ENCODE results near the gene UCN2.
A peak's percentile ranks its signal among the peaks of the same experiment; 100 is the strongest.
"Not testable (repeated sequence)": the region's sequence is repeated elsewhere in the genome, so short reads cannot be mapped to it uniquely, and the experiment has no call there.

The UCN2 gene

DNA sequence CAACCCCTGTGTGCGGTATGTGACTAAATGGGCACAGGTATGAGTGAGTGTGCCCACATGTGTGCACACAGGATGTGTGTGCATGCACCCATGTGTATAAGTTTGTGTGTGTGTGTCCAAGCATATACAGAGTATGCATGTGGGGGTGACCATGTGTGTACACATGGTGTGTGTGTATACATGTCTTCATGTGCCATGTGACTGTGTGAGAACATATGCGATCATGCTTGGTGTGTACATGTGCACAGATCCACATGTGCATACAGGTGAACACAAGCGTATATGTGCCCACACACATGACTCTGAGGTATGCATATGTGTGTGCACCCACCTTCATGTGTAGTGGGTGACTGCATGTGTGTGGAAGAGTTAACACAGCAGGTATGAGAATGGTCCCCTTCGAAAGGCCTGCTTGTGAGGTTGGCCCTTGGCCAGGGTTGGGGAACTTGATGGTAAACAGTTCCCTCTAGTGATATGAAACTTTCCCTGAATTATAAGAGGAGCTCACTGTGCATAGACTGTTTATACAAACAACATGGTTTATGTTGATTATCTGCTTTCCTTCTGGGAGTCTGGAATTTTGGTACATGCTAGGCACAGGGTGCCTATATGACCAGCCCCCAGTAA lies 17.3 kb downstream of the UCN2 start:
- DNase-seq (ENCODE audit: low read depth), result no peak
- Histone ChIP-seq H3K4me1 (ENCODE audit: control insufficient read depth, insufficient read depth, low read length) (no peaks in the 10 kb centered on the region), H3K9ac (ENCODE audit: low read length) (no peak overlapping the region), H3K9me3 (ENCODE audit: control insufficient read depth, low read length) (no peaks in the 10 kb centered on the region), H3K27me3 (replicated peaks; ENCODE audit: control insufficient read depth, insufficient read depth, low read length) (no peaks in the 10 kb centered on the region), H3K4me3 (ENCODE audit: low read length) (no peak overlapping the region), H3K36me3 (ENCODE audit: control insufficient read depth, insufficient read depth, low read length, severe bottlenecking) (no peaks in the 10 kb centered on the region)

DNA sequence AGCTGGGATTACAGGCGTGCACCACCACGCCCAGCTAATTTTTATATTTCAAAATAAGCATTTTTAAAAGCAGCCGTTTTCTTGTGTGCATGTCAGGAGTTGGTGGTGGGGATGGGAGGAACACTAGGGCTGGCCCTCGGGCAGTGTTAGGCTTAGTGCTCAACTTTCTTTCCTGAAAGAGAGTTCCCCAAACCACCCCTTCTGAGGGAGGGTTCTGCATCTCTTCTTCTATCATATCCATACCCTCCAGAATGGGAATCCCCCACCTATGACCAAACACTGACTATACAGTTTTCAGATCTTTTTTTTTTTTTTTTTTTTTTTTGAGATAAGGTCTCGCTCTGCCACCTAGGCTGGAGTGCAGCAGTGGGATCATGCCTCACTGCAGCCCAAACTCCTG lies 19.4 kb downstream of the UCN2 start:
- H3K27me3 ChIP-seq (replicated peaks; ENCODE audit: control insufficient read depth, insufficient read depth, low read length), result no peaks in the 10 kb centered on the region
- no peak overlapping the region for H3K9ac ChIP-seq (ENCODE audit: low read length)
- no peak for DNase-seq (ENCODE audit: low read depth)
- no peaks in the 10 kb centered on the region for H3K36me3 ChIP-seq (ENCODE audit: control insufficient read depth, insufficient read depth, low read length, severe bottlenecking)
- no peaks in the 10 kb centered on the region for H3K4me1 ChIP-seq (ENCODE audit: control insufficient read depth, insufficient read depth, low read length)
- no peaks in the 10 kb centered on the region for H3K9me3 ChIP-seq (ENCODE audit: control insufficient read depth, low read length)
- no peak overlapping the region for H3K4me3 ChIP-seq (ENCODE audit: low read length)

DNA sequence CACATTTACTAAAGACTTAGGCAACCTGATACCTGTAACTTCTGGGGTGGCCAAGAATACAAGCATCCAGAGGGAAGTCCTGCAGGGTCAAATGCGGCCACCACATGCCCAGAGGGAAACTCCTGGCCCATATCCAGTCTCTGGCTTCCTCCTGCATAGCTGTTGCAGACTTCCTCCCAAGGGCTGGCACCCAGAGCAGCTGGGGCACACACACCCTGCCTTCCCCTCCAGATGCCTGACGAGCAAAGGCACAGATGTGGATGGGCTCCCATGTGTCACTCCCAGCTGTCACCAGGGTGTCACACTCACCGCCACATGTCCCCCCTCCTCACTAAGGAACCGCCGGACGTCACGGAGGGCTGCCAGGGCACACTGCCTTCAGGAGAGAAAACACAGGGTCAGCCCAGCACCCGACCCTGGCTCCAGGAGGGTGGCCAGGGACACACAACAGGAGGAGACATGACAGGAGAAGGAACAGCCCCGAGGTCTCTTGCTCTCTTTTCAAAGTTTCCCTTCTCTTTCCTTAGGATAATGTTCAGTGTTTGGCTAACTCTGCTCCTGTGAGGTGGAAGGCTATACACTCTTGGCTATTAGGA lies 20.2 kb downstream of the UCN2 start:
- no peaks in the 10 kb centered on the region for H3K27me3 ChIP-seq (replicated peaks; ENCODE audit: control insufficient read depth, insufficient read depth, low read length)
- H3K9me3 ChIP-seq (ENCODE audit: control insufficient read depth, low read length), result no peaks in the 10 kb centered on the region
- no peaks in the 10 kb centered on the region for H3K4me1 ChIP-seq (ENCODE audit: control insufficient read depth, insufficient read depth, low read length)
- DNase-seq (ENCODE audit: low read depth), result no peak
- no peaks in the 10 kb centered on the region for H3K36me3 ChIP-seq (ENCODE audit: control insufficient read depth, insufficient read depth, low read length, severe bottlenecking)
- H3K4me3 ChIP-seq (ENCODE audit: low read length), result no peak overlapping the region
- H3K9ac ChIP-seq (ENCODE audit: low read length), result no peak overlapping the region

DNA sequence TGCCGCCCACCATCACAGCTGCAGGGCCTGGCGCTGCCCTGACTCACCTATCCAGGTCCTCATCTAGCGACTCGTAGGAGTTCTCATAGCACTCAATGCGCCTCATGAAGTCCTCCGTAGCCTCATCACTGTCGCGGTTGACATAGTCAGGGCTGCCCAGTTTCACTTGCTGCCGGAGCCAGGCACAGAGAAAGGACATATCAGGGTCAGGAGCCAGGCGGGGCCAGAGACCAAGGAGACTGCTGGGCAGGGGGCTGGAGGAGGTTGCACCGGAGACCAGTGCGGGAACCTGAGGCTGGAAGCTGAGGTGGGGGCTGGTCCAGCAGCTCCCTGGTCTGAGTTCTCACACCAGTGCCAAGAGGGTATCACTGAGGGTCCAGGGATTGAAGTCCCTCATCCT lies 25.1 kb downstream of the UCN2 start:
- H3K27me3 ChIP-seq (replicated peaks; ENCODE audit: control insufficient read depth, insufficient read depth, low read length), result no peaks in the 10 kb centered on the region
- DNase-seq (ENCODE audit: low read depth), result no peak
- no peaks in the 10 kb centered on the region for H3K4me1 ChIP-seq (ENCODE audit: control insufficient read depth, insufficient read depth, low read length)
- no peak overlapping the region for H3K4me3 ChIP-seq (ENCODE audit: low read length)
- H3K36me3 ChIP-seq (ENCODE audit: control insufficient read depth, insufficient read depth, low read length, severe bottlenecking), result peaks cover 4% of the 10 kb centered on the region
- no peak overlapping the region for H3K9ac ChIP-seq (ENCODE audit: low read length)
- H3K9me3 ChIP-seq (ENCODE audit: control insufficient read depth, low read length), result no peaks in the 10 kb centered on the region

DNA sequence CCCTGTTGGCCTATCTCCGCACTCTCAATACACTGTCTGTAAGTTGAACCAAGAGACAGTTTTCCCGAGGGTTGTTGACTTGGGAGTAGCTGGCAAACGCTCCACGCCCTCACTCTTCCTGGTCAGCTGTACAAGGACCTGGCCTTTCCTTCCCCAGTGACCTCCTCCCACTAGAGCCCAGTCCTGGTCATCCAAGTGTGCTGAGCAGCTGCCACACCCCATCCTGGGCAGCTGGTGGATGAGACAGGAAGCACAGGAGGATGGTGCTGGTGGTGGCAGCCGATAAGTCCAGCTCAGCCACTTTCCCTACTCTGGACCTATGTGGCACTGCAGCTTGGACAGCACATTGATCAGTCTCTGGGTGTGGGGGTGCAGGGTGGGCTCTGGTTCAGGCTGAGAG lies 26.8 kb downstream of the UCN2 start:
- H3K27me3 ChIP-seq (replicated peaks; ENCODE audit: control insufficient read depth, insufficient read depth, low read length), result no peaks in the 10 kb centered on the region
- no peak for DNase-seq (ENCODE audit: low read depth)
- peaks cover 4% of the 10 kb centered on the region for H3K36me3 ChIP-seq (ENCODE audit: control insufficient read depth, insufficient read depth, low read length, severe bottlenecking)
- no peaks in the 10 kb centered on the region for H3K9me3 ChIP-seq (ENCODE audit: control insufficient read depth, low read length)
- no peak overlapping the region for H3K9ac ChIP-seq (ENCODE audit: low read length)
- no peak overlapping the region for H3K4me3 ChIP-seq (ENCODE audit: low read length)
- H3K4me1 ChIP-seq (ENCODE audit: control insufficient read depth, insufficient read depth, low read length), result no peaks in the 10 kb centered on the region

DNA sequence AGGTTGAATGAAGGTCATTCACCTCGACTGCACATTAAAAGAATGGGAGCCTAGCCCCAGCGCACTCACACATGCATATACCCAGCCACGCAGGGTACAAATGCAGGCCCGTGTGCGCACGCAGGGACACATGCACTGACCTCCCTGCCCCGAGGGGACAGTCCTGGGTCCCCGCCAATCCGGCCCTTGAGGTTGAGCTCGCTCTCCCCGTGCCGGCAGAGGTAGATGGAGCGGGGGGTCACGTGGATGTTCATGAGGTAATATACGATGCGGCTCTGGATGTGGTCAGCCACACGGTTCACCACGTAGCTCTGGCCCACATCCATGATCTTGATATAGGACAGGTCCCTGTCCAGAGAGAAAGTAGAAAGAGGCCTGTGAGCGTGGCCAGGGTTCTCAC lies 27.5 kb downstream of the UCN2 start:
- Histone ChIP-seq H3K9me3 (ENCODE audit: control insufficient read depth, low read length) (no peaks in the 10 kb centered on the region), H3K27me3 (replicated peaks; ENCODE audit: control insufficient read depth, insufficient read depth, low read length) (no peaks in the 10 kb centered on the region), H3K4me3 (ENCODE audit: low read length) (no peak overlapping the region), H3K4me1 (ENCODE audit: control insufficient read depth, insufficient read depth, low read length) (no peaks in the 10 kb centered on the region), H3K36me3 (ENCODE audit: control insufficient read depth, insufficient read depth, low read length, severe bottlenecking) (peaks cover 4% of the 10 kb centered on the region), H3K9ac (ENCODE audit: low read length) (no peak overlapping the region)
- no peak for DNase-seq (ENCODE audit: low read depth)

DNA sequence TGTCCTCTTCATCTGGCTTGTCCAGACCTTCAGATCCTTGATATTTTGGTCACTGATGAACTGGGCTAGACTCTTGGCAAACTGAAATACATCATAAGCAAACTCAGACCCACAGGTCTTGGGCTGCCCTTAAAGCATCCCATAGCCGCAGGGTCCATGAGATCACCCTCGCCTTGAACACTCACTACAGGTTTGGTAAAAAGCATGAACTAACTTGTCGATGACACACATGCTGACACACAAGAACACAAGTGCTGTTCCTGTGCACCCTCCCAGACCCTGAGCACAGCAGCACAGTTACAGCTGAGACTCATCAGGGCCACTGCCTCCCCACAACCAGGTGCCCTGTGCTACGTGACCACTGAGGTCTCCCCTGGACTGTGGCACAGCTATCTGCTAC lies 28.0 kb downstream of the UCN2 start:
- H3K36me3 ChIP-seq (ENCODE audit: control insufficient read depth, insufficient read depth, low read length, severe bottlenecking), result peaks cover 4% of the 10 kb centered on the region

DNA sequence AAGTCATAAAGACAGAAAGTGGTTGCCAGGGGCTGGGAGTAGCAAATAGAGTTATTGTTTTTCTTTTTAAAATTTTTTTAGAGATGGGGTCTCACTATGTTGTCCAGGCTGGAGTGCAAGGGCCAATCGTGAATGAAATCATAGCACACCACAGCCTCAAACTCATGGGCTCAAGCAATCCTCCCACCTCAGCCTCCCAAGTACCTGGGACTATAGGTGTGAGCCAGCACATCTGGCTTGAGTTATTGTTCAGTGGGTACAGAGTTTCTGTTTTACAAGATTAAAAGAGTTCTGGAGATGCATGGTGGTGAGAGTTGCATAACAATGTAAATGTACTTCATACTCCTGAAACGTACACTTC lies 30.6 kb downstream of the UCN2 start:
- Histone ChIP-seq H3K4me3 (ENCODE audit: low read length) (no peak overlapping the region), H3K4me1 (ENCODE audit: control insufficient read depth, insufficient read depth, low read length) (peaks cover 10% of the 10 kb centered on the region), H3K9ac (ENCODE audit: low read length) (no peak overlapping the region), H3K9me3 (ENCODE audit: control insufficient read depth, low read length) (no peaks in the 10 kb centered on the region), H3K27me3 (replicated peaks; ENCODE audit: control insufficient read depth, insufficient read depth, low read length) (no peaks in the 10 kb centered on the region), H3K36me3 (ENCODE audit: control insufficient read depth, insufficient read depth, low read length, severe bottlenecking) (peaks cover 4% of the 10 kb centered on the region)
- no peak for DNase-seq (ENCODE audit: low read depth)

More for the DNA sequence above, 28.0 kb downstream of the UCN2 start:
- DNase-seq (ENCODE audit: low read depth), result no peak
- Histone ChIP-seq H3K4me3 (ENCODE audit: low read length) (no peak overlapping the region), H3K9ac (ENCODE audit: low read length) (no peak overlapping the region), H3K4me1 (ENCODE audit: control insufficient read depth, insufficient read depth, low read length) (no peaks in the 10 kb centered on the region), H3K9me3 (ENCODE audit: control insufficient read depth, low read length) (no peaks in the 10 kb centered on the region), H3K27me3 (replicated peaks; ENCODE audit: control insufficient read depth, insufficient read depth, low read length) (no peaks in the 10 kb centered on the region)

DNA sequence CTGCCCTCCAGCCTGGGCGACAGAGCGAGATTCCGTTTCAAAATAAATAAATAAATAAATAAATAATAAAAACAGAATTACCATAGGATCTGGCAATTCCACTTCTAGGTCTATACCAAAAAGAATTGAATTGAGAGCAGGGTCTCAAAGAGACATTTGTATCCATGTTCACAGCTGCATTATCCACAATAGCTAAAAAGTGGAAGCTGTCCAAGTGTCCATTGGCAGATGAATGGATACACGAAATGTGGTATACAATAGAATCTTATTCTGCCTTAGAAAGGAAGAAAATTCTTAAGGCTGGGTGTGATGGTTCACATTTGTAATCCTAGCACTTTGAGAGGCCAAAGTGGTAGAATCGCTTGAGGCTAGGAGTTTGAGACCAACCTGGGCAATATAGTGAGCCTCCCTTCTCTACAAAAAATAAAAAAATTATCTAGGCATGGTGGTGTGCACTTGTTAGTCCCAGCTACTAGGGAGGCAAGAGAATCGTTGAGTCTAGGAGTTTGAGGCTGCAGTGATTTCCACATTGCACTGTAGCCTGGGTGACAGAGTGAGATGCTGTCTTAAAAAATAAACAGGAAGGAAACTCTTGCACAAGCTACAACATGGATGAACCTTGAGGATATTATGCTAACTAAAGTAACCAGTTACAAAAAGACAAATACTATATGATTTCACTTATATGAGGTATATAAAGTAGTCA lies 31.2 kb downstream of the UCN2 start:
- Histone ChIP-seq H3K36me3 (ENCODE audit: control insufficient read depth, insufficient read depth, low read length, severe bottlenecking) (peaks cover 4% of the 10 kb centered on the region), H3K4me1 (ENCODE audit: control insufficient read depth, insufficient read depth, low read length) (peaks cover 10% of the 10 kb centered on the region), H3K4me3 (ENCODE audit: low read length) (no peak overlapping the region), H3K9ac (ENCODE audit: low read length) (no peak overlapping the region), H3K27me3 (replicated peaks; ENCODE audit: control insufficient read depth, insufficient read depth, low read length) (no peaks in the 10 kb centered on the region), H3K9me3 (ENCODE audit: control insufficient read depth, low read length) (no peaks in the 10 kb centered on the region)
- no peak for DNase-seq (ENCODE audit: low read depth)

DNA sequence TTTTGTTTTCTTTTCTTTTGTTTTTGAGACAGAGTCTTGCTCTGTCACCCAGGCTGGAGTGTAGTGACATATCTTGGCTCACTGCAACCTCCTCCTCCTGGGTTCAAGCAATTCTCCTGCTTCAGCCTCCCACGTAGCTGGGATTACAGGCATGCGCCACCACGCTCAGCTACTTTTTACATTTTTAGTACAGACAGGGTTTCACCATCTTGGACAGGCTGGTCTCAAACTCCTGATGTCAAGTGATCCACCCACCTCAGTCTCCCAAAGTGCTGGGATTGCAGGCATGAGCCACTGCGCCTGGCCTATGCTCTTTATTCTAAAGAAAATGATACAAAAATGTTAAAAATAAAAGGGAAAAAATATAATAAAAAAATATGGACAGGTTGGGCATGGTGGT lies 32.9 kb downstream of the UCN2 start:
- H3K4me1 ChIP-seq (ENCODE audit: control insufficient read depth, insufficient read depth, low read length); H3K9me3 ChIP-seq (ENCODE audit: control insufficient read depth, low read length); H3K4me3 ChIP-seq (ENCODE audit: low read length); H3K9ac ChIP-seq (ENCODE audit: low read length); H3K36me3 ChIP-seq (ENCODE audit: control insufficient read depth, insufficient read depth, low read length, severe bottlenecking); DNase-seq (ENCODE audit: low read depth); H3K27me3 ChIP-seq (replicated peaks; ENCODE audit: control insufficient read depth, insufficient read depth, low read length): not testable (repeated sequence)

DNA sequence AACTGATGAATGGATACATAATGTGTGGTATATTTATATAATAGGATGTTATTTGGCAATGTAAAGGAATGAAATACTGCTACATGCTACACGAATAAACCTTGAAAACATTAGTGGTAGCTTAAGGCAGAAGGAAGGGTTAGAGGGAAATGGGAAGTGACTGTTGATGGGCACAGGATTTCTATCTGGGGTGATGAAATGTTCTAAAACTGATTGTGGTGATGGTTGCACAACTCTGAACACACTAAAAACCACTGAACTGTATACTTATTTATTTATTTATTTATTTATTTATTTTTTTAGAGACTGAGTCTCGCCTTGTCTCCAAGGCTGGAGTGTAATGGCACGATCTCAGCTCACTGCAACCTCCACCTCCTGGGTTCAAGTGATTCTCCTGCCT lies 34.8 kb downstream of the UCN2 start:
- H3K4me1 ChIP-seq (ENCODE audit: control insufficient read depth, insufficient read depth, low read length), result peaks cover 10% of the 10 kb centered on the region
- H3K27me3 ChIP-seq (replicated peaks; ENCODE audit: control insufficient read depth, insufficient read depth, low read length), result no peaks in the 10 kb centered on the region
- H3K4me3 ChIP-seq (ENCODE audit: low read length), result no peak overlapping the region
- H3K36me3 ChIP-seq (ENCODE audit: control insufficient read depth, insufficient read depth, low read length, severe bottlenecking), result no peaks in the 10 kb centered on the region
- no peaks in the 10 kb centered on the region for H3K9me3 ChIP-seq (ENCODE audit: control insufficient read depth, low read length)
- no peak overlapping the region for H3K9ac ChIP-seq (ENCODE audit: low read length)
- DNase-seq (ENCODE audit: low read depth), result peak; percentile 61

Data from adipocyte (in vitro differentiated cells).